NB4 (cell line): ENCODE data around the gene STK32C.

Experiments used
- DNase-seq: peaks from one replicate; pipeline ENCODE4 v3.0.0; 2010; ENCODE audit warnings: low read depth
- H3K4me3 ChIP-seq: one replicate; pipeline ENCODE4 v1.5.1; 2011; ENCODE audit warnings: mild to moderate bottlenecking, low read depth, low read length, moderate library complexity
- CTCF ChIP-seq: IDR thresholded peaks from one replicate; pipeline ENCODE4 v1.5.1; 2012; ENCODE audit warnings: low read depth, low read length
- MAX ChIP-seq: IDR thresholded peaks from 2 replicates; pipeline ENCODE4 v1.6.1; 2011; ENCODE audit warnings: low read depth, low read length
- MYC ChIP-seq: IDR thresholded peaks from 2 replicates; pipeline ENCODE4 v1.6.1; 2011; ENCODE audit warnings: low read depth, low read length
- POLR2A ChIP-seq: IDR thresholded peaks from 2 replicates; pipeline ENCODE4 v1.6.1; 2011; ENCODE audit warnings: mild to moderate bottlenecking; ENCODE audit not compliant: insufficient read length; ENCODE audit errors: extremely low read depth

STK32C gene

GRCh38 chr10:132280646-132281074 is 27.1 kb downstream of the STK32C start:
- no peak for DNase-seq
- no peak overlapping the region for H3K4me3 ChIP-seq
- no peak for TF ChIP-seq POLR2A
- no peak for TF ChIP-seq MYC
- TF ChIP-seq MAX = no peak
- TF ChIP-seq CTCF = no peak

GRCh38 chr10:132279873-132280645 is 27.7 kb downstream of the STK32C start:
- TF ChIP-seq POLR2A (no peak), CTCF (no peak), MYC (no peak), MAX (no peak)
- DNase-seq = no peak
- no peak overlapping the region for H3K4me3 ChIP-seq

- DNase-seq = no peak
- no peak overlapping the region for H3K4me3 ChIP-seq
- TF ChIP-seq MAX (no peak), CTCF (no peak), POLR2A (no peak), MYC (no peak)
These were observed 30.4 kb downstream of the STK32C start for GRCh38 chr10:132277311-132277741.

- no peak for DNase-seq
- no peak overlapping the region for H3K4me3 ChIP-seq
- TF ChIP-seq MYC (no peak), CTCF (no peak), MAX (no peak), POLR2A (no peak)
These were observed 31.0 kb downstream of the STK32C start for GRCh38 chr10:132276706-132277105.

GRCh38 chr10:132276179-132276675 is 31.5 kb downstream of the STK32C start:
- no peak for DNase-seq
- TF ChIP-seq CTCF (no peak), MYC (no peak), POLR2A (no peak), MAX (no peak)
- H3K4me3 ChIP-seq = no peak overlapping the region
